Chondrocyte (in vitro differentiated cells): ENCODE data around the gene IGFBP4. TPM values are rescaled to one million over a fixed set of nuclear protein-coding genes. Genes with fewer than 3 reads are reported as not detected.

Source experiments
- DNase-seq: peaks from one replicate; pipeline ENCODE4 v3.0.0; 2021; ENCODE audit warnings: mixed read lengths, low spot score
- H3K27ac Mint-ChIP-seq: one replicate; pipeline ENCODE4 v1.8.0; 2021; ENCODE audit warnings: mild to moderate bottlenecking, moderate library complexity, mixed read lengths; ENCODE audit not compliant: unreplicated experiment
- H3K27me3 Mint-ChIP-seq: 2 replicates; pipeline ENCODE4 v1.8.0; 2021; ENCODE audit warnings: low read depth, mixed read lengths
- H3K36me3 Mint-ChIP-seq: 2 replicates; pipeline ENCODE4 v1.8.0; 2021; ENCODE audit warnings: low read depth, mixed read lengths
- H3K4me1 Mint-ChIP-seq: 2 replicates; pipeline ENCODE4 v1.8.0; 2021; ENCODE audit warnings: low read depth, mild to moderate bottlenecking, mixed read lengths
- H3K4me3 Mint-ChIP-seq: one replicate; pipeline ENCODE4 v1.8.0; 2021; ENCODE audit warnings: mild to moderate bottlenecking, moderate library complexity, mixed read lengths; ENCODE audit not compliant: unreplicated experiment
- H3K9me3 Mint-ChIP-seq: 2 replicates; pipeline ENCODE4 v1.8.0; 2021; ENCODE audit warnings: low read depth, mixed read lengths
- total RNA-seq: library from RNA; stranded (reverse); gene quantifications from 3 replicates; pipeline ENCODE4 v1.2.1, GENCODE V29; 2021
- TF ChIP-seq, protein P1 (sequence below): fragments of 200-600 bp; sonication (generic); IDR thresholded peaks from 2 replicates; pipeline ENCODE4 v1.5.0; 2021; ENCODE audit warnings: antibody characterized with exemption, mild to moderate bottlenecking, moderate library complexity

IGFBP4 gene
- total RNA-seq, 1 donor from 2014 or later, result 496 TPM

DNA sequence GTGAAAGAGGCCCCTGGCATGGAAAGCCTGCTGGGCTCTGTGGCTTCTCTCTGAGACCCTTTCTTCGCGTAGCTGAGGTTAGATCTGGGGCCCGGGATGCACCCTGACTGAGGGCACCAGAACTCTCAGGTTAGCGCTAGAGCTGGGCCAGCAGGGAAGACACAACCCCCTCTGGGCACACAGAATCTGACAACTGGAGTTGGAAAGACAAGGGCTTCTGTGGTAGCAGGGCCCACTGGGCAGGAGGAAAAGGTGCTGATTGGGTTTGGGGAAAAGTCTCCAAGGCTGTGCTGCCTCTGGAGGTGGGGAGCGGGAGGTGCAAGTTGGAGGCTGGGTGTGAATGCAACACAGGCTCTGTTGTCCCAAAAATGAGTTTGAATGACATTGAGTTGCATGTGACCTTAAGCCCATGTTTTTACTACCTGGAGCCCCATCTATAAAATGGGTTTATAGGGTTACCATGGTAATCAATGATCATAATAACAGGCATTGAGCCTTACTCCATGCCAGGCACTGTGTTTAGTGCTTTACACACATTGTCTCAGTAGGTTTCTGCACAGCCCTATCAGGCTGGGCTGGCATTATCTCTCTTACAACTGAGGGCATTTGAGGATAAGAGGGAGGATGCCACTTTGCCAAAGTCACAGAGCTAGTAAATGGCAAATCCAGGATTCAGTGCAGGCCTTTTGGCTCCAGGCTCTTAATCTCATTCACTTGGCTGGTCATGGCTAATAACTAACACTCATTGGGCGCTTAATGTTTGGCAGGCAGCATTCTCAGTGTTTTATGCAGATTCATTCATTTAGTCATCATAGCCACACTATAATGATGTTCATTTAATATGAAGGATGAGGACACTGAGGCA is 9.5 kb upstream of the IGFBP4 start:
- TF ChIP-seq, protein P1, sequence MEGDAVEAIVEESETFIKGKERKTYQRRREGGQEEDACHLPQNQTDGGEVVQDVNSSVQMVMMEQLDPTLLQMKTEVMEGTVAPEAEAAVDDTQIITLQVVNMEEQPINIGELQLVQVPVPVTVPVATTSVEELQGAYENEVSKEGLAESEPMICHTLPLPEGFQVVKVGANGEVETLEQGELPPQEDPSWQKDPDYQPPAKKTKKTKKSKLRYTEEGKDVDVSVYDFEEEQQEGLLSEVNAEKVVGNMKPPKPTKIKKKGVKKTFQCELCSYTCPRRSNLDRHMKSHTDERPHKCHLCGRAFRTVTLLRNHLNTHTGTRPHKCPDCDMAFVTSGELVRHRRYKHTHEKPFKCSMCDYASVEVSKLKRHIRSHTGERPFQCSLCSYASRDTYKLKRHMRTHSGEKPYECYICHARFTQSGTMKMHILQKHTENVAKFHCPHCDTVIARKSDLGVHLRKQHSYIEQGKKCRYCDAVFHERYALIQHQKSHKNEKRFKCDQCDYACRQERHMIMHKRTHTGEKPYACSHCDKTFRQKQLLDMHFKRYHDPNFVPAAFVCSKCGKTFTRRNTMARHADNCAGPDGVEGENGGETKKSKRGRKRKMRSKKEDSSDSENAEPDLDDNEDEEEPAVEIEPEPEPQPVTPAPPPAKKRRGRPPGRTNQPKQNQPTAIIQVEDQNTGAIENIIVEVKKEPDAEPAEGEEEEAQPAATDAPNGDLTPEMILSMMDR, result peak; percentile 68
- peaks cover 12% of the 10 kb centered on the region for H3K4me1 Mint-ChIP-seq
- H3K9me3 Mint-ChIP-seq, result no peaks in the 10 kb centered on the region
- peak; percentile 48 for DNase-seq
- H3K4me3 Mint-ChIP-seq, result no peak overlapping the region
- no peaks in the 10 kb centered on the region for H3K36me3 Mint-ChIP-seq
- H3K27ac Mint-ChIP-seq, result no peak overlapping the region
- H3K27me3 Mint-ChIP-seq, result no peaks in the 10 kb centered on the region

DNA sequence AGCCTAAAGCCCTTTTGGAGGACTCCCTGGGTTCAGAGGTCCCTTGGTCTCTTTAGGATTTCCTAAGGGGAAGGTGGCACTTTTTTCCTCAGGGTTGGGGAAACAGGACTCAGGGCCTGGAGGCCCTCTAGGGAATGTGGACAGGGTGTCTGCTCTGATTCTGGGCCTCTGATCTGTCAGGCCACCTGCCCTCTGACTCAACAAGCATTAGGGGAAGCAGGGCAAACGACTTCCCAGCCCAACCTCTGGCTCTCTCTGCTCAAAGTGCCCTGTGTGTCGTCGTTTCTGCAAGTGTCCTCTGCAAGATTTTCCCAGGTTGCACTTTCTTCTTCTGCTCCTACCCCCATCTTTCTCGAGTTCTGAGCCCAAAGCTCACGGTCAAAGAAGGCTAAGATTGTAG is 6.6 kb upstream of the IGFBP4 start:
- Mint-ChIP-seq H3K9me3 (no peaks in the 10 kb centered on the region), H3K27ac (no peak overlapping the region), H3K4me1 (peaks cover 16% of the 10 kb centered on the region), H3K36me3 (no peaks in the 10 kb centered on the region), H3K27me3 (no peaks in the 10 kb centered on the region), H3K4me3 (no peak overlapping the region)
- no peak for DNase-seq
- TF ChIP-seq, protein P1, result no peak

DNA sequence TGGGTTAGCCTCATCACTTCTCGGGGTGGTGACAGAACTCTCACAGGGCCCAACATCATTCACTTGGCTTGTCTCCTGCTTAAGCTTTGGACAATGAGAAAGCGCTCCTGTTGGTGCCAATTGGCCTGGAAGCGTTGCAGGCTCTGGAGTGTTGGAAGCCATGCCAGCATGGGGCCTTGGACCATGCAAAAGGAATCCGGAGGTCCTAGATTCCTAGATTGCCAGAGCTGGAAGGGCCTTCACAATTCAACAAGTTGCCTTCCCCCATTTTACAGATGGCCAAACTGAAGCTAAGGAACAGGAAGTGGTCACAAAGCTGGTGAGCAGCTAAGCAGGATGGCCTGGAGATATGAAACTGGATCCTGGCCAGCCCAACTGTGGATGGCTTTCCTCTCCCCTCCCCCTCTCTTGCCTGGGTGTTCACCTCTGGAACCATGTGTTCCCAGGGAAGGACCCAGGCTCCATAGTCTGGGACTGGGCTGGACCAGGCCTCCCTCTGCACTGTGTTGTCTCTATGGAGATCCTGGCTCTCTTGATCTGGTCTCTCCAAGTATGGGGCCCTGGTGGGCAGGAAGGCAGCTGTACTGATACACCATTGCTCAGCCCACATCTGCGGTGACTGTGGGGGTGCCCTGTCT is 6.0 kb upstream of the IGFBP4 start:
- H3K4me1 Mint-ChIP-seq, result peaks cover 16% of the 10 kb centered on the region
- no peaks in the 10 kb centered on the region for H3K27me3 Mint-ChIP-seq
- H3K9me3 Mint-ChIP-seq, result no peaks in the 10 kb centered on the region
- no peaks in the 10 kb centered on the region for H3K36me3 Mint-ChIP-seq
- DNase-seq, result peak; percentile 46
- TF ChIP-seq, protein P1, result no peak
- no peak overlapping the region for H3K27ac Mint-ChIP-seq
- no peak overlapping the region for H3K4me3 Mint-ChIP-seq

DNA sequence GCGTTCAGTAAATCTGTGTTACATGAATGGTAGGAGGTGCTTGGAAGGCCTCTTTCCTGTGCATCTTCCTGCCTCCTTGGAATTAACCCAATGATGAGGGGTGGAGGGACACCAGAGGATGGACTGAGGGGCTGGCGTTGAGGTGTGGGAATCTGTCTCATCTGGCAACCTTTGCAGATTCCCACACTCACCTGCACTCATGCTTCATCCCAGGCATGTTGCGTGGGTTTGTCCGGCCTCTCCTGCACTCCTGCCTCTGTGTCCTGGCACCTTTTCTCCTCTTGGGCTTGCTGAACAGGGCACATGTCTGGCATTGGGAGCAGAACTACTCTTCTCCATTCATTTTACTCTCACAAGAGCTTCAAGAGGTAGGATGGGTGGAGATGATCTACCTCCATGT is 3.1 kb upstream of the IGFBP4 start:
- Mint-ChIP-seq H3K27me3 (no peaks in the 10 kb centered on the region), H3K4me1 (peaks cover 21% of the 10 kb centered on the region), H3K27ac (no peak overlapping the region), H3K4me3 (no peak overlapping the region), H3K9me3 (no peaks in the 10 kb centered on the region), H3K36me3 (peaks cover under 1% of the 10 kb centered on the region)
- DNase-seq, result peak; percentile 57
- TF ChIP-seq, protein P1, result no peak

DNA sequence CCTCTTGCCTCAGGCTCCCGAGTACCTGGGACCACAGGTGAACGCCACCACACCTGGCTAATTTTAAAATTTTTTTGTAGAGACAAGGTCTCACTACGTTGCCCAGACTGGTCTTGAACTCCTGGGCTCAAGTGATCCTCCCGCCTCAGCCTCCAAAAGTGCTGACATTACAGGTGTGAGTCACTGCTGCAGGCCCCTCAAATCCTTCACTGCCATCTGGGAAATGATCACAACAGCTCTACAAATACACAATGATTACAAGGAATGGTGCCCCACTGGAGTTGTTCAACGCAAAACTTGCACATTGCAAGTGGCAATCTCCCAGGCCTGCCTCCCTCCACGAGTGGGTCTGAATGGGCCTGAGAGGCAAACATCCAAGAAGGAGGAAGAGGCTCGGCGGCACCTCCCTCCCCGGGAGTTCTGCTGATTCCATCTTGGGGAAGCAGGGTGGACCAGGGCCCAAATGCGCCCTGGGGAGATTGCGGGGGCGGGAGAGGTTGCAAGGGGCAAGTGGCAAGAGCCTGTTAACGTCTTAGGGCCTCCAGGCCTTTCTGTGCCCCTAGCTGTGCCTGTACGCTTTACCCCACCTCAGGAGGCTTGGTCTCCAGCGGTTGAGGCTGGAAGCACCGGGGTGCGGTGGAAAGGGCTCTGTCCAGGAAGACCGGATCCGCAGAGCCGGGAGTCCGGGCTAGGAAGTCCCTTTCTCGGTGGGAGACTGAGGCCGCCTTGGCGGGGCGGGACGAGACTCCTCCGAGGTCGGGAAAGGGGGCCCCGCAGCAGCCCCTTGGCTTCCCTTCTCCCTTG is 656 bp upstream of the IGFBP4 start:
- Mint-ChIP-seq H3K9me3 (no peaks in the 10 kb centered on the region), H3K4me1 (peaks cover 42% of the 10 kb centered on the region), H3K27ac (peak overlapping the region; percentile 69), H3K27me3 (no peaks in the 10 kb centered on the region), H3K36me3 (peaks cover 5% of the 10 kb centered on the region), H3K4me3 (peak overlapping the region; percentile 63)
- TF ChIP-seq, protein P1, result peak; percentile 43
- no peak for DNase-seq
